HepG2 (cell line): ENCODE results near the gene VAV2. TPM values are rescaled to one million over a fixed set of nuclear protein-coding genes. Genes with fewer than 3 reads are reported as not detected.

Experiments
- ATAC-seq: fragments of 200-7000 bp; cut with Tn5 transposase; 3 replicates; pipeline ENCODE4 v1.9.1; 2020; ENCODE audit warnings: mild to moderate bottlenecking, moderate library complexity
- BruUV-seq: library from RNA; stranded (reverse); fragments of 400-500 nt; replicated peaks from 2 replicates; lab custom pipeline; 2021; lab: Mats Ljungman, UMichigan
- CTCF ChIA-PET: fragments of 300-600 bp; formaldehyde crosslinking; extraction: SDS; loops from one replicate; lab custom pipeline; 2021; ENCODE audit warnings: low total read pairs, inconsistent platforms, low intra/inter-chr PET ratio; lab: Yijun Ruan, JAX
- POLR2A ChIA-PET: fragments of 350-600 bp; sonication (Branson Sonifier 250); formaldehyde crosslinking; loops from one replicate; lab custom pipeline; 2020; ENCODE audit warnings: antibody characterized with exemption, inconsistent platforms; lab: Yijun Ruan, JAX
- DNase-seq: peaks from one replicate; pipeline ENCODE4 v3.0.0-alpha.2; 2015; ENCODE audit warnings: low spot score
- FAIRE-seq: peaks from 3 replicates; lab custom pipeline; 2011; peaks lifted over from hg19 to GRCh38; lab: Jason Lieb, UNC
- H2AFZ ChIP-seq: one replicate; pipeline ENCODE4 v1.6.1; 2011; ENCODE audit warnings: low read length, inconsistent platforms
- H3K27ac ChIP-seq: fragments of 300-600 bp; 3 replicates; pipeline ENCODE4 v1.8.0; 2011; ENCODE audit warnings: mixed run types, mild to moderate bottlenecking, mixed read lengths, low read length, inconsistent platforms; ENCODE audit not compliant: insufficient read depth; ENCODE audit errors: extremely low read length
- H3K27me3 ChIP-seq, 2 experiments: fragments of 200-600 bp in 1 of 2; 2 replicates in 1 of 2; 3 replicates in 1 of 2; pipeline versions ENCODE4 v1.6.0 to v1.8.0; 2011; ENCODE audit warnings: low read length in 2 of 2, mild to moderate bottlenecking in 2 of 2, moderate library complexity in 2 of 2, inconsistent platforms in 1 of 2; ENCODE audit not compliant: insufficient read depth in 2 of 2, control insufficient read depth in 1 of 2
- H3K36me3 ChIP-seq, 2 experiments: fragments of 200-600 bp in 1 of 2; replicated peaks in 1 of 2; 2 replicates in 1 of 2; 3 replicates in 1 of 2; pipeline versions ENCODE4 v1.5.1 to v1.8.0; 2011; ENCODE audit warnings: low read length in 2 of 2, inconsistent platforms in 1 of 2; ENCODE audit not compliant: insufficient read depth in 2 of 2, control insufficient read depth in 1 of 2
- H3K4me1 ChIP-seq: 2 replicates; pipeline ENCODE4 v1.5.1; 2012; ENCODE audit warnings: low read length, inconsistent platforms; ENCODE audit not compliant: insufficient read depth
- H3K4me2 ChIP-seq: 2 replicates; pipeline ENCODE4 v1.6.0; 2011; ENCODE audit warnings: low read depth, low read length, inconsistent platforms
- H3K4me3 ChIP-seq, 3 experiments: fragments of 200-600 bp in 1 of 3; sonication (generic), shearing (Covaris generic) in 1 of 3; replicated peaks in 1 of 3; 2 replicates each; pipeline ENCODE4 v1.5.1; 2011 to 2016; ENCODE audit warnings: low read length in 3 of 3, inconsistent platforms in 2 of 3, low read depth in 2 of 3, mild to moderate bottlenecking in 2 of 3, control low read depth in 1 of 3, mixed read lengths in 1 of 3; ENCODE audit not compliant: insufficient read depth in 1 of 3
- H3K79me2 ChIP-seq: one replicate; pipeline ENCODE4 v1.6.1; 2011; ENCODE audit warnings: low read length, inconsistent platforms; ENCODE audit not compliant: insufficient read depth
- H3K9ac ChIP-seq: 2 replicates; pipeline ENCODE4 v1.6.0; 2011; ENCODE audit warnings: mild to moderate bottlenecking, low read depth, low read length, inconsistent platforms; ENCODE audit not compliant: insufficient read depth
- H3K9me3 ChIP-seq: 2 replicates; pipeline ENCODE4 v1.5.1; 2012; ENCODE audit warnings: mild to moderate bottlenecking, low read length
- H4K20me1 ChIP-seq: 2 replicates; pipeline ENCODE4 v1.6.0; 2011; ENCODE audit warnings: inconsistent platforms, mild to moderate bottlenecking, low read length, moderate library complexity; ENCODE audit not compliant: insufficient read depth
- AGO2 ChIP-seq: fragments of 200-400 bp; formaldehyde crosslinking; optimal IDR thresholded peaks from 2 replicates; pipeline ENCODE3; 2017; ENCODE audit warnings: mild to moderate bottlenecking, low read depth, low read length, moderate library complexity
- CTCF ChIP-seq: sonication (generic); formaldehyde crosslinking; IDR thresholded peaks from 2 replicates; pipeline ENCODE4 v1.5.0; 2020; ENCODE audit warnings: mild to moderate bottlenecking, missing genetic modification reagents, moderate library complexity
- DPF2 ChIP-seq: sonication (generic); formaldehyde crosslinking; IDR thresholded peaks from 2 replicates; pipeline ENCODE4 v1.4.0; 2020; ENCODE audit warnings: mild to moderate bottlenecking, low read depth, missing genetic modification reagents, borderline replicate concordance
- HNRNPL ChIP-seq: fragments of 200-400 bp; formaldehyde crosslinking; IDR thresholded peaks from 2 replicates; pipeline ENCODE4 v1.6.1; 2017; ENCODE audit warnings: mild to moderate bottlenecking, low read depth, low read length
- MAFF ChIP-seq: IDR thresholded peaks from 2 replicates; pipeline ENCODE4 v1.6.1; 2011; ENCODE audit warnings: low read depth, low read length, improper control_type of control experiment
- MTA1 ChIP-seq: sonication (generic); formaldehyde crosslinking; IDR thresholded peaks from 2 replicates; pipeline ENCODE4 v1.4.0; 2020; ENCODE audit warnings: missing genetic modification reagents, mild to moderate bottlenecking, borderline replicate concordance
- PPARG ChIP-seq: conservative IDR thresholded peaks from 2 replicates; pipeline ENCODE4 v1.6.1; 2016; ENCODE audit warnings: missing biosample characterization, missing genetic modification reagents
- SMC3 ChIP-seq: IDR thresholded peaks from 2 replicates; pipeline ENCODE4 v1.6.1; 2011; ENCODE audit warnings: low read length, improper control_type of control experiment
- SNAPC2 ChIP-seq: sonication (generic); formaldehyde crosslinking; IDR thresholded peaks from 2 replicates; pipeline ENCODE4 v1.8.1; 2022; ENCODE audit warnings: mild to moderate bottlenecking, missing genetic modification reagents
- XRCC5 ChIP-seq: fragments of 200-400 bp; formaldehyde crosslinking; optimal IDR thresholded peaks from 2 replicates; pipeline ENCODE3; 2017; ENCODE audit warnings: mild to moderate bottlenecking, low read length
- ZBTB38 ChIP-seq: sonication (generic); formaldehyde crosslinking; IDR thresholded peaks from 2 replicates; pipeline ENCODE4 v1.5.1; 2020; ENCODE audit warnings: mild to moderate bottlenecking, missing genetic modification reagents
- ZFP82 ChIP-seq: sonication (generic); formaldehyde crosslinking; IDR thresholded peaks from 2 replicates; pipeline ENCODE4 v1.5.1; 2020; ENCODE audit warnings: mild to moderate bottlenecking, missing genetic modification reagents, borderline replicate concordance
- ZNF709 ChIP-seq: sonication (generic); formaldehyde crosslinking; IDR thresholded peaks from 2 replicates; pipeline ENCODE4 v1.5.0; 2020; ENCODE audit warnings: mild to moderate bottlenecking, missing genetic modification reagents
- WGBS: methylation state at CpG from one replicate; pipeline ENCODE4 v1.1.6; 2017; ENCODE audit warnings: low lambda C conversion rate; 5-methylcytosine and 5-hydroxymethylcytosine counted together
- in situ Hi-C: cut with HindIII; loops from 2 replicates; pipeline ENCODE4 v1.10.0; 2017; ENCODE audit warnings: low pct_unique_long_range_greater_than_20kb; ENCODE audit not compliant: extremely low pct_ligation_motif_present
- intact Hi-C: fragments of 100-400 bp; cut with micrococcal nuclease; formaldehyde crosslinking; loops from one replicate; pipeline ENCODE4 v1.10.0; 2022; ENCODE audit not compliant: unreplicated experiment
- polyA plus RNA-seq, 8 experiments: library from polyadenylated mRNA; depleted of rRNA in 3 of 8; stranded (reverse) in 7 of 8; unstranded in 1 of 8; fragments of >200 nt; fragmentation: Illumina TruSeq in 4 of 8; extraction: Trizol in 4 of 8; gene quantifications; 2 replicates each; pipeline versions ENCODE4 v1.2.1 to v1.2.3, GENCODE V29; 2011 to 2016; ENCODE audit warnings: low read depth in 4 of 8, missing spikeins in 1 of 8, mixed read lengths in 1 of 8; ENCODE audit not compliant: insufficient read depth in 1 of 8
- total RNA-seq, 5 experiments: library from RNA; depleted of rRNA; stranded (reverse); fragments of >200 nt; fragmentation: Illumina TruSeq; extraction: Trizol; gene quantifications; 2 replicates each; pipeline ENCODE4 v1.2.3, GENCODE V29; 2016; ENCODE audit warnings: low read depth in 1 of 5
- TF ChIP-seq, protein P1 (sequence below): sonication (generic); formaldehyde crosslinking; IDR thresholded peaks from 2 replicates; pipeline ENCODE4 v1.4.0; 2020; ENCODE audit warnings: mild to moderate bottlenecking, missing genetic modification reagents

The VAV2 gene
- total and polyA plus RNA-seq, 2 of the 13 experiments (the other 11 are each of a cell fraction or from before 2014, with no cell fraction given) = 22.5 to 22.9 TPM

GRCh38 chr9:133783331-133783731, 208.8 kb downstream of the VAV2 start:
- H3K4me3 ChIP-seq = no peak overlapping the region
- ChIA-PET CTCF (no interaction called here), POLR2A (interaction anchor here (1.6 kb wide), 1 partner anchor 210 kb away, joined by 5 read pairs; no protein-coding TSS in a partner anchor)
- FAIRE-seq = no peak
- no TSS peak for BruUV-seq
- no peak overlapping the region for H3K27ac ChIP-seq
- no peaks in the 10 kb centered on the region for H3K9me3 ChIP-seq
- no peaks in the 10 kb centered on the region for H3K4me1 ChIP-seq
- DNase-seq = no peak
- H4K20me1 ChIP-seq = no peaks in the 10 kb centered on the region; the same call in 1 of the 2 replicates
- no peaks in the 10 kb centered on the region for H3K27me3 ChIP-seq
- TF ChIP-seq HNRNPL = peak; percentile 65; the same call in 1 of the 2 replicates
- peak; percentile 42 for TF ChIP-seq AGO2
- no peak for TF ChIP-seq ZFP82 (CRISPR knock-in tag)
- TF ChIP-seq ZNF709 = no peak
- no peak overlapping the region for H3K9ac ChIP-seq
- in situ Hi-C loops = no loop called here
- no peak overlapping the region for H3K4me2 ChIP-seq
- intact Hi-C loops = no loop called here
- H3K36me3 ChIP-seq = peaks cover 20 to 47% of the 10 kb centered on the region in 2 experiments; a peak in 4 of 5 replicates
- H3K79me2 ChIP-seq = no peaks in the 10 kb centered on the region
- ATAC-seq = no peak
- 97% methylated on average over 11 of the region's 13 CpGs for WGBS
- no peak overlapping the region for H2AFZ ChIP-seq

DNA sequence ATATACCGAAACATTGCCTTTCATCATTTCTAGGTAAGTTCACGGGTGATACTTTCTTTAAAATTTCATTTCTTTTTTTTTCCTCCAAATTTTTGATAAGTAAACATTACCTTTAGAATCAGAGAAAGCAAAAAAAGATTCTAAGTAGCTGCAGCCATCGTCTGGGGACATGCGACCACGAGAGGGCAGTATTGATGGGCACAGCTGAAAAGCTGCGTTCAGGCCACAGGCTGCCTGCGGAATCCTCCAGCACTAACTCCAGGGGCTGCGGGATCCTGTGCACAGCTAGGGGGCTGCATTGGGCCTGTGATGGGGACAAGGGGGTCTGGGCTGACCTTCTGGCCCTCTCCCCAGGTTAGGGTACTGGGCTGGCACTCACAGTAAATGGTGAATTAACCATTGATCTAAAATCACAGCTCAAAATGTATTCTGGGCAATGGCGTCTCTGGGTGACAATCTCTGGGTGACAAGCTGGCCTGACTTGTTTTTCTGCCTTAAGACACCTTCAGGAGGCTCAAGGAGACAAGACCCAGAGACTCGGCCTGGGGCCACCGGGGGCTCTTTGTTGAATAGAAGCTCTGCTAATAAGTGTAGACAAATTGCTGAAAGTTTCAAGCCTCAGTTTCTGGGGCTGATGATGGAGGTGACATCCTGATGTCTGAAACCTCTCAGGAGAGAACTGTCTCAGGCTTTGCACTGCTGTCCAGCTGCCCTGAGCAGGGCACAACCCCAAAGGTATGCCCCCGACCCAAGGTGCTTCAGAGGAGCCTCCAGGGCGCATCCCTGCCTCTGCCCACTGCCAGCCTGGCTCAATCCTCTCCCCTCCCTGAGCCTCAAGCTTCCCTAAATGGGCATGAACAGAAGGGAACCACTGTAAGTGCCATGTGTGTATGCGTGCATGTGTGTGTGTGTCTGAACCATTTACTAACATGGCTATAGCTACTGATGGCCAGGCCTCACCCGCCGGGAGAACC, 209.7 kb downstream of the VAV2 start:
- H3K4me1 ChIP-seq = no peaks in the 10 kb centered on the region
- no peak overlapping the region for H3K9ac ChIP-seq
- H3K27me3 ChIP-seq = no peaks in the 10 kb centered on the region
- H3K79me2 ChIP-seq = no peaks in the 10 kb centered on the region
- POLR2A ChIA-PET = interaction anchor here (0.6 to 1.6 kb wide), 4 partner anchors 40 to 211 kb away, joined by 3 to 5 read pairs (median 4); partner anchors contain the start of gene SARDH
- intact Hi-C loops = loop anchor here (1.0 kb wide), 1 partner anchor 212 kb away; no protein-coding TSS in a partner anchor
- H2AFZ ChIP-seq = no peak overlapping the region
- H3K4me3 ChIP-seq = no peak overlapping the region
- peak; percentile 34 for DNase-seq
- H3K27ac ChIP-seq = no peak overlapping the region
- peaks cover 23 to 52% of the 10 kb centered on the region in 2 experiments; a peak in 4 of 5 replicates for H3K36me3 ChIP-seq
- BruUV-seq = no TSS peak
- H3K4me2 ChIP-seq = no peak overlapping the region
- no peaks in the 10 kb centered on the region; the same call in 1 of the 2 replicates for H4K20me1 ChIP-seq
- peak; percentile 61 for ATAC-seq
- no peaks in the 10 kb centered on the region for H3K9me3 ChIP-seq
- FAIRE-seq = peak; percentile 71
- CTCF ChIA-PET = interaction anchor here (0.6 to 2.0 kb wide), 2 partner anchors 211 to 317 kb away, joined by 4 to 27 read pairs; no protein-coding TSS in a partner anchor
- 69% methylated on average over 15 of the region's 16 CpGs for WGBS
- in situ Hi-C loops = no loop called here
- TF ChIP-seq, protein P1, sequence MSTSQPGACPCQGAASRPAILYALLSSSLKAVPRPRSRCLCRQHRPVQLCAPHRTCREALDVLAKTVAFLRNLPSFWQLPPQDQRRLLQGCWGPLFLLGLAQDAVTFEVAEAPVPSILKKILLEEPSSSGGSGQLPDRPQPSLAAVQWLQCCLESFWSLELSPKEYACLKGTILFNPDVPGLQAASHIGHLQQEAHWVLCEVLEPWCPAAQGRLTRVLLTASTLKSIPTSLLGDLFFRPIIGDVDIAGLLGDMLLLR = no peak
- TF ChIP-seq MAFF (0 out of 2 replicates have a peak, but pooled peaks have one; percentile 2), CTCF (CRISPR knock-in tag) (peak; percentile 81), XRCC5 (peak; percentile 62), DPF2 (no peak), PPARG (CRISPR knock-in tag) (no peak), SMC3 (peak; percentile 59), SNAPC2 (CRISPR knock-in tag) (no peak), MTA1 (CRISPR knock-in tag) (no peak), ZBTB38 (CRISPR knock-in tag) (peak; percentile 37; the same call in 1 of the 2 replicates)
